DMS114 treated with DMSO at 0.1 percent for 48 hours (cell line): Measurements from ENCODE around the gene MAPRE3.

Experiments used
- DNase-seq: peaks from one replicate; lab custom pipeline; 2025; ENCODE audit not compliant: unreplicated experiment; lab: John Stamatoyannopoulos, UW

MAPRE3 gene

GRCh38 chr2:27010139-27010538 lies 39.7 kb downstream of the MAPRE3 start:
- no peak for DNase-seq

DNA sequence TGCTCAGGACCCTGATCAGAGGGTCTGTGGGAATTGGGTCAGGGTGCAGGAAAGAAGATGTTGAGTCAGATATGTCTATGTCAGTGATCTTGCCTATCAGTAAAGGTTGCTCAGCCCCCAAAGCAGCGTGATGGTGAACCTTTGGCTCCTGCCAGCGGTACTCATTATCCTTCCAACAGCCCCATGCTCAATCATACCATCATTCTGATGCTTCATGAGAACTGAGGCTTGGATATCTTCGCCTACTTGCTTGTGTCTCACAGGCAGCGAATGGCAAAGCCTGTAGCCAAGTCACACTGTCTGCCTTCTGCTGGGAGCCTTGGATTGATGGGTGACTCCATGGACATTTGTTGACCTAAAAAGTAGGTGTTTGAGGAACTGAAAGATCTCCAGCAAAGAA lies 43.3 kb downstream of the MAPRE3 start:
- DNase-seq, result no peak

GRCh38 chr2:27014771-27015433 lies 44.5 kb downstream of the MAPRE3 start:
- DNase-seq, result no peak

- DNase-seq, result peak; percentile 39
These were observed 46.4 kb downstream of the MAPRE3 start for GRCh38 chr2:27016801-27017325.

- no peak for DNase-seq
These were observed 47.7 kb downstream of the MAPRE3 start for GRCh38 chr2:27018142-27018541.

DNA sequence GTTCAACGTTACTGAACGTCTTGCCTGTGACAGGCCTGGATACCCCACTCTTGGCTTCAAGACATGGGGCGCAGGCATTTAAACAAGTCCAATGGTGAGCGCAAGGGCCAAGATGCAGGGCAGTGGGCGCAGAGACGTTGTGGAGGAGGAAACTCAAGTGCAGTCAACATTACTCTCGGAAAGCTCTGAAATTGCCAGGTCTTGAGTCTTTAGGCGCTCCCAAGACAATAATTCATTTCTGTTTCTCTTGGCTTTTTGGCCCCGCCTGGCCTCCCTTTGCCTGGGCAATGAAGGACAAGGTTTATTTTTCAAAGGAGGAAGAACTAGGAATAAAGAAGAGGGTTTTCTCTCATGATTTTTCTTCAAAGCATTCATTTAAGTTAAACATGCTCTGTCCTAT lies 49.0 kb downstream of the MAPRE3 start:
- DNase-seq, result no peak

DNA sequence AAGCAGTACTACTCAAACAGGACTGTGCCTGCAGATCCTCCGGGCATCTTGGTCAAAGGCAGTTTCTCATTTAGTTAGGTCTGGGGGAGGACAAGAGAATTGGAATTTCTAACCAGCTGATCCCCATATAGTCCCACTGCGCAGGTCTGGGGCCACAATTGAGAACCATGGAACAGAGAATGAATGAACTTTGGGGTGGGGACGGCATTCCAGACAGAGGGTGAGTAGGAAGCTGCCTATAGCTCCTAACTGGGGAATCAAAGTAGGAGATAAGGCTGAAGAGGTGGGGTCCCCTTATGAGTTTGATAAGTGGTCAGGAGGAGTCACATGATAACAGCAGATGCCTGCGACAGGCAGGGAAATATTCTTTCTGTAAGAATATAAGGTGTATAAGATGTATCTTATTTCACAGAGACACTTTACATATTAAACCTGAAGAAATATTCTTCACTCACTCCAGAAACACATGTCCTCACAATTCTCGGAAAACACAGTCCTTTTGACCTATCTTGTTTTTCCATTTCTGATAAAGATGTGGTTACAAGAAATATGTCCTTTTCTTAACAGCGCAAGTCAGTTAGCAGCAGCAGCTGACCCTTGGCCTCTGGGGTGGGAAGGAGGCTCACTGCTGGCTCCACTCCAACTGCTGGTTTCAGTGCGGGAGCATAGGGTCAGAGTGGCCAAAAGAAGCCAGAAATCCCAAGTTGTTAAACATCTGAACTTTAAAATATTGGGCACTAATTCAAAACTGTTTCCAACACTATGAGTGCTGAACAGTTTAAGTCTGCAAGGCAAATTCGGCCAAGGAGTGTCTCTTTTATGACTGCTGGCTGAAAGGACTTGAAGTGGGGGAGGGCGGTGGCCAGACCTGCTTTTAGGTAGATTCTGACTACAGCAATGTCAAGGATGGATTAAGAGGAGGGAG lies 49.8 kb downstream of the MAPRE3 start:
- no peak for DNase-seq

DNA sequence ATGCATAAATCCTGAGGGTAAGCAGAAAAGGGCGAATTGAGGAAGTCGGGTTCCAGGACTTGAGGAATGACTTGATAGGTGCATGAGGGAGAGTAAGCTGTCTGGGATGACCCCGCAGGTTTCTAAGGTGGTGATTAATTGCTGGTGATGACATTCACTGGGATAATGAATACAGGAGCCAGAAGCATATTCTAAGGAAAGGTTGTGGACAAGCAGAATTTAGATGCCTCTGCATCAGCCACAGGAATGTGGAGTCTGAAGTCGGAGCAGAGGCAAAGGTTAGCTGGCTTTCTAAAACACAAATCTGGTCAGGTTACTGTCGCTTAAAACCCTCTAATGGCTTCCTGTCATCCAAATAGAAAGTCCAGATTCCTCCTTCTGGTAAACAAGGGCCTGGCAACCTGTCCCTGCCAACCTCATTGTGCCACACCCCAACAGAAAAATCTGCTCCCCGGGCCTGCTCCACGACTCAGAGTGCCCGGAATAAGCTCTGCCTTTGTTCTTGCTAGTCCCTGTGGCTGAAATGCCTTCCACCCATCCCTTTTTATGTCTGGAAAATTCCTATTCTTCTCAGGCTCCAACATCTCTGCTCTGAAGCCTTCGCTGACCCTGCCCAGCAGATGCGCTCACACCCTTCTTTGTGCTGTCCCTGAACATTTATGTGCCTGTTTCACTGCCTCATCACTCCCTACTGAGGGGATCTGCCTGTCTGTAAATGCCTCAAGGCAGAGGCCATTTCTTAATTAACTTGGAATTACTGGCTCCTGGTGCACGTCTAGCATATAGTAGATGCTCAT lies 51.0 kb downstream of the MAPRE3 start:
- no peak for DNase-seq

DNA sequence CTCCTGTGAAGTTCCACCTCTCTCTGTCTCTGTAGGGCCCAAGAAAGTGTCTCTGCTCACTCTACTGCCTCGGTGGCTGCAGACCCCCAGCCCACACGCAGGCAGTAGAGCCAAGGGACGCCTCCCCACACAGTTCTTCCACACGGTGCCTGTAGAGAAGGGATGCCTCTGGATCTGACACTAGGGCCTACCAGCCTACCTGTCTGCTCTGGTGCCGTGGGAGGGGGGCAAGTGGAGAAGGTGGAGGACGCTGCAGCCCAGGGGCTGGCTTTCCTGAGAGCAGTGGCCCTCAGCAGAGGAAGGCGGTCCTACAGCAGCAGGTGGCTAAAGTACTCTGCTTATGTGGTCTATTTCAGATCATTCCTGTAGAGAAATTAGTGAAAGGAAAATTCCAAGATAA lies 53.3 kb downstream of the MAPRE3 start:
- DNase-seq, result no peak

DNA sequence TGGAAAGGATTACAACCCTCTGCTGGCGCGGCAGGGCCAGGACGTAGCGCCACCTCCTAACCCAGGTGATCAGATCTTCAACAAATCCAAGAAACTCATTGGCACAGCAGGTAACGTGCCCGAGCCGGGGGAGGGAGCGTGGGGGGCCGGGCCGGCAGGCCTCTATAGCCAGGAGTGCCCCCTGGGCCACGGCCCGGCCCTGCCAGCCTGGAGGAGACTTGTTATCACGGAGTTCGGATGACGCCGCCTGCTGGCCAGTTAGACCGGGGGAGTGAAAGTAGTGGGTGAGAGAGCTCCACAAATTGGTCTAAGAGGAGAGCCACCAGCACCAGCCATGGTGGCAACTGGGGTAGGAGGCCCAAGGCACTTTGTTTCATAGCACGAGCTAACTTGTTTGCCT lies 53.8 kb downstream of the MAPRE3 start:
- DNase-seq, result no peak

- DNase-seq, result no peak
These were observed 54.4 kb downstream of the MAPRE3 start for GRCh38 chr2:27024812-27025211.

GRCh38 chr2:27025281-27025800 lies 54.9 kb downstream of the MAPRE3 start:
- no peak for DNase-seq

- no peak for DNase-seq
These were observed 55.7 kb downstream of the MAPRE3 start for GRCh38 chr2:27025861-27026851.

GRCh38 chr2:27027211-27027651 lies 56.8 kb downstream of the MAPRE3 start:
- DNase-seq, result no peak

DNA sequence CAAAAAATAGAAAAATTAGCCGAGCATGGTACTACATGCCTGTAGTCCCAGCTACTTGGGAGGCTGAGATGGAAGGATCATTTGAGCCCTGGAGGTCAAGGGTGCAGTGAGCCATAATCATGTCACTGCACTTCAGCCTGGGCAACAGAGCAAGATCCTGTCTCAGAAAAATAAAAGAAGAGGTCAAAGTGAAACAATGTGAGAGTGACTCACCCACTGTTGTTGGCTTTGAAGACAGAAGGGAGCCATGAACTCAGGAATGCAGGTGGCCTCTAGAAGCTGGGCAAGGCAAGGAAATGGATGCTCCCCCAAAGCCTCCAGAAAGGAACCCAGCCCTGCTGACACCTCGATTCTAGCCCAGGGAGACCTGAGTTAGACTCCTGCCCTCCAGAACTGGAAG lies 58.6 kb downstream of the MAPRE3 start:
- no peak for DNase-seq

GRCh38 chr2:27032495-27033252 lies 62.2 kb downstream of the MAPRE3 start, which contains the start of gene TMEM214:
TMEM214 (plus strand) TSS chr2:27032965; CDS start chr2:27033016, 51 bp downstream.
- peak; percentile 72 for DNase-seq

GRCh38 chr2:27033253-27033852 lies 62.9 kb downstream of the MAPRE3 start:
- no peak for DNase-seq

- DNase-seq, result no peak
These were observed 67.6 kb downstream of the MAPRE3 start for GRCh38 chr2:27038012-27038411.
